ENCODE data around the gene ATXN7L1.

GRCh38 chr7:105559926-105560325, 316.5 kb downstream of the ATXN7L1 start:
- TF ChIP-seq YY1 (IDR thresholded peaks at IDR 0.05; ENCODE audit: insufficient read depth, insufficient read length) (no peak), SUZ12 (IDR thresholded peaks at IDR 0.05; ENCODE audit: extremely low read depth, insufficient read depth, insufficient read length) (no peak)
